Astrocyte (in vitro differentiated cells and primary cell): Measurements from ENCODE around the gene TLE1.

Source experiments
- EZH2 ChIP-seq: IDR thresholded peaks from 2 replicates; pipeline ENCODE4 v1.6.1; 2012; ENCODE audit warnings: mild to moderate bottlenecking, low read length, inconsistent platforms; ENCODE audit not compliant: insufficient read depth
- TF ChIP-seq, protein P1 (sequence below): IDR thresholded peaks from 2 replicates; pipeline ENCODE4 v1.5.1; 2011; ENCODE audit warnings: low read depth, mild to moderate bottlenecking, inconsistent platforms, low read length, moderate library complexity; ENCODE audit not compliant: insufficient read depth

DNA sequence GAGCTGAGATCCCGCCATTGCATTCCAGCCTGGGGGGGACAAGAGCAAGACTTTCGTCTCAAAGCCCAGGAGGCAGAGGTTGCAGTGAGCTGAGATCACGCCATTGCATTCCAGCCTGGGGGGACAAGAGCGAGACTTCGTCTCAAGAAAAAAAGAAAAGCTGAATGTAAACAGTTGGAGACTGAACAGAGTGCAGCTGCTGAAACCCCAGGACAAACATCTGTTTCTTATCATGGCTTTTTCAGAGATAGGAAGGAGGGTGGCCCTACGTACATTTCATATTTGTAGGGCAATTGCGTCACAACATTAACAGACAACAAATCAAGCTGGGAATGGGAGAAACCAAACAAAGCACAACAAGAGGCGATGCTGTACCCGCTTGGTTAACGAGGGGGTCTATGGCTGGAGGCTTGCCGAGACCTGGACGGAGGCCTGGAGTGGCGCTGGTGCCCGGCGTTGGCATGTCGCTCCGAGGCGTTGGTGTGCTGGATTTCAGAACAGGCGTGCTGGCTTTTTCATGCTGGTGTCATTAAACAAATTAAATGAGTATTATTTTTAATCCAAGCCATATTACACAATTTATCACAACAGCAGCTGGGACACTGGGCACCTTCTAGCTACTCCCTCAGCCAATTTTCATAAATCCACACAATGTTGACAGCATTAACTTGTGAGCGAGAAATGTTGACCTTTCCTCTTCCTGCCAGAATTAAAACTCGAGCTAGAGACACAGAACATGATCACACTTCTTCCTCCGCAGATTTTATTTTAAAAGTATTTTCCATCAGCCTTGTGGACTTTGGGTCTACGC is 76.1 kb downstream of the TLE1 start:
- TF ChIP-seq, protein P1, sequence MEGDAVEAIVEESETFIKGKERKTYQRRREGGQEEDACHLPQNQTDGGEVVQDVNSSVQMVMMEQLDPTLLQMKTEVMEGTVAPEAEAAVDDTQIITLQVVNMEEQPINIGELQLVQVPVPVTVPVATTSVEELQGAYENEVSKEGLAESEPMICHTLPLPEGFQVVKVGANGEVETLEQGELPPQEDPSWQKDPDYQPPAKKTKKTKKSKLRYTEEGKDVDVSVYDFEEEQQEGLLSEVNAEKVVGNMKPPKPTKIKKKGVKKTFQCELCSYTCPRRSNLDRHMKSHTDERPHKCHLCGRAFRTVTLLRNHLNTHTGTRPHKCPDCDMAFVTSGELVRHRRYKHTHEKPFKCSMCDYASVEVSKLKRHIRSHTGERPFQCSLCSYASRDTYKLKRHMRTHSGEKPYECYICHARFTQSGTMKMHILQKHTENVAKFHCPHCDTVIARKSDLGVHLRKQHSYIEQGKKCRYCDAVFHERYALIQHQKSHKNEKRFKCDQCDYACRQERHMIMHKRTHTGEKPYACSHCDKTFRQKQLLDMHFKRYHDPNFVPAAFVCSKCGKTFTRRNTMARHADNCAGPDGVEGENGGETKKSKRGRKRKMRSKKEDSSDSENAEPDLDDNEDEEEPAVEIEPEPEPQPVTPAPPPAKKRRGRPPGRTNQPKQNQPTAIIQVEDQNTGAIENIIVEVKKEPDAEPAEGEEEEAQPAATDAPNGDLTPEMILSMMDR: no peak
- no peak for TF ChIP-seq EZH2
